GM21723 (cell line): ENCODE data around the gene RNF113B.

Source experiments
- ATAC-seq: cut with Tn5 transposase; IDR thresholded peaks from one replicate; pipeline ENCODE4 v1.9.1; 2021; ENCODE audit warnings: mild to moderate bottlenecking, moderate library complexity; ENCODE audit not compliant: unreplicated experiment

Gene RNF113B

GRCh38 chr13:98176777-98177608, at the start of gene RNF113B:
Gene RNF113B (minus strand): TSS chr13:98177269. CDS start chr13:98177236, 33 bp downstream.
- no peak for ATAC-seq

DNA sequence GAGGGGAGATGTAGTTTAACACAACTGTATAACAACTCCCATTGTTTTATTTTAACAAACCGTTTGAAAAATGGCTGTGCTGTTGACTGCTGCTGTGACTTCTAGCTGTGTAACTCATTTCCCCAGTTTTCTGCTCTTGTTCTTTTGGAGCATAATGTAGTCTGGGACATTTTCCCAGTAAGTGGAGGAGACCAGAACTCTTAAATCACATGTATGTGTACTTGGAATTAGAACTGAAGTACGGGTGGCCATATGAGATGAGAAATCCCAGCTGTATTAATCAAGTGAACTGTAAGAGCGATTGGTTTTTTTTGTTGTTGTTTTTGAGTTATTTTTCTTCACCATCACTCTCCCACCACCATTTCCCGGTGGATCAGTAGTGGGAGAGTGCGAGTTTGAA, 49.4 kb upstream of the RNF113B start:
- no peak for ATAC-seq

GRCh38 chr13:98225036-98225940, 48.2 kb upstream of the RNF113B start:
- ATAC-seq: no peak

DNA sequence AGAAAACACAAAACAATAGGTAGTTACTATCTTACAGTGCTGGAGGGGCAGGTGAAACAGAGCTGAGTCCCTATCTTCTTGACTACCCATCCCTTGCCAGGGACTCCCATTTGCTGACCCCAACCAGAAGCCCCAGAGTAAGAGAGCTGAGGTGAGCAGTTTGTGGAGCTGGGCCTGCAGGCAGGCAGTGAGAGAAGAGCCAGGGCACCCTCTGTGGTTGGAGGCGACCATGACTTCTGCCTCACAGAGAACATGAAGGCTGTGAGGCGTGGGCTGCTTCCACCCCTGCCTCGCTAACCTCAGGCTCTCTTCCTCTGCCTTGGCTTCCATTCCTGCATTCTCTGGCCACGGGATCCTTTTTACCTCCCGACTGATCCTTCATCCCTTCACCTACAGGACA, 47.5 kb upstream of the RNF113B start:
- ATAC-seq: no peak

GRCh38 chr13:98223741-98224140, 46.7 kb upstream of the RNF113B start:
- ATAC-seq: no peak

DNA sequence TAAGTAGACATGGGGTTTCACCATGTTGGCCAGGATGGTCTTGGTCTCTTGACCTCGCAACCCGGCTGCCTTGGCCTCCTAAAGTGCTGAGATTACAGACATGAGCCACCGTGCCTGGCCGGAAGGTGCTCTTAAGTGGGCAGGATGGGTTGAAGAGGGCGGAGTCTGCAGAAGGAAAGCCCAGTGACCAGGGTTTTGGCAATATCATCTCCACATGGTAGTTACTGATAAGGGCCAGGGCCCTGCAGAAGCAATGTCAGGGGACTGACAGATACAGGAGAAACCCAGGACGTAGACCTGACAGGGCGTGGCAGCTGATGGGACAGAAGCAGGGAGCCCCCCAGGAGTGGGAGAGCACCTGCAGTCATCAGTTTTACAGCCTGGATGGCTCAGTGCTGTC, 45.7 kb upstream of the RNF113B start:
- ATAC-seq: no peak

DNA sequence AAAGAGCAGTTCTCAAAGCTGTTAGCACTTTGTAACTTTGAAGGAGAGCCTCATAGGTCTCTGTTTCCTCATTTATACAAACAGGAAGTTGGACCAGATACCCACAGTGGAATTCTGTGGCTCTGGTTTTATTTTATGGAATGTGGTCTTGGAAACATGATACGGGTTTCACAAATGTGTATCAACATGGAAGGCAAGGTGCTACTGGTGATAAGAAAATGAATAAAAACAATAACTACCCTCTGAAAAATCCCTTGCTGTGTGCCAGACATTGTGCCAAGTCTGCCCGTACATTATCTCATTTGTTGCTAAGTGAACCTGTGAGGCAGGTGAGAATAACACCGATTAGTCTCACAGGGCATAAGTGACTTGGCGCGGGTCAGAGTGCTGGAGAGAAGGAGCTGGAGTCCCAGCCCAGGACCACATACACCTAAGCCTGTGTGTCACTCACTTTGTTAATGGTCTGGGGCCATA, 45.0 kb upstream of the RNF113B start:
- ATAC-seq: no peak

DNA sequence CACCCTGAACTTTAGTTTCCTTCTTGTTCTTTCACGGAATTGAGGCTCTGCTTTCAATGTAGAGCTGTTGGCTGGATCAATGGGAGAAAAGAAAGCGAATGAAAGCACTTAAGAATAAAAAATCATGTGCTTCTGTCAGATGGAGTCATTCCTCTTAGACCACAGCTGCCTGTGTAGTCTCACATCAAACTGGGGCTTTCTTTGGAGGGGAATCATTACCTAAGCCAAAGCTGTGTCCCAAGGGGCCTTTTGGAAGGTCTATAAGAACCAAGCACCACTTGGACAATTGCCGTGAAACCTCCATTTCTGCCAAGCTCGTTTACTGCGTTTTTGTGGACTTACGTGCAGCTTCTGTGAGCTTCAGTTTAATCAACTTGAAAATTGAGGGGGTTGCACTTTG, 44.2 kb upstream of the RNF113B start:
- ATAC-seq: no peak

- ATAC-seq: no peak
Observed at GRCh38 chr13:98220271-98220791, 43.3 kb upstream of the RNF113B start.

DNA sequence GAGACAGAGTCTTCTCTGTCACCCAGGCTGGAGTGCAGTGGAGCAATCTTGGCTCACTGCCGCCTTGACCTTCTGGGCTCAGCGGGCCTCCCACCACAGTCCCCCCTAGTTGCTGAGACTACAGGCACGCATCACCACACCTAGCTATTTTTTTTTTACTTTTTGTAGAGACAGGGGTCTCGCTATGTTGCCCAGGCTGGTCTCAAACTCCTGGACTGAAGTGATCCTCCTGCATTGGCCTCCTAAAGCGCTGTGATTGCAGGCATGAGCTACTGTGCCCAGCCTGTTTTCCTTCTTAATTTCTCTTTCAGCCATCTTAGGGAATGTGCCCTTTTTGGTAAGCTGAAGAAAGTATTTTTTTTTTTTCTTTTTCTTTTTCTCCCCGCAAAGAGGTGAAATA, 42.6 kb upstream of the RNF113B start:
- no peak for ATAC-seq

- ATAC-seq: no peak
Observed at GRCh38 chr13:98217597-98217996, 40.5 kb upstream of the RNF113B start.

- no peak for ATAC-seq
Observed at GRCh38 chr13:98216711-98217285, 39.7 kb upstream of the RNF113B start.

- no peak for ATAC-seq
Observed at GRCh38 chr13:98216135-98216565, 39.1 kb upstream of the RNF113B start.

DNA sequence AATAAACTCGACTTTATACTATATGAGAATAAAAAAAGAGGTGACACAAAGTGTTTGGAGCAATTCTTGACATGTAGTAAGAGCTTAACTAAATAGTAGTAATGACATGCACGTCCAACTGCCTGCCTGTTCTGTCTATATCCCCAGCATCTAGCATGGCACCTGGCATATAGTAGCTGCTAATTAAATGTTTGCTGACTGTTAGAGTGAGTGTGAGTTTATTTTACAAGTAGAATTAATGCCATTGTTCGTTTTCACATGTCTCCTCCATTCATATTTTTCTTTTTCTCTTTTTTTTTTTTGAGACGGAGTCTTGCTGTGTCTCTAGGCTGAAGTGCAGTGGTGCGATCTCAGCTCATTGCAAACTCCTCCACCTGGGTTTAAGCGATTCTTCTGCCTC, 38.4 kb upstream of the RNF113B start:
- ATAC-seq: no peak

DNA sequence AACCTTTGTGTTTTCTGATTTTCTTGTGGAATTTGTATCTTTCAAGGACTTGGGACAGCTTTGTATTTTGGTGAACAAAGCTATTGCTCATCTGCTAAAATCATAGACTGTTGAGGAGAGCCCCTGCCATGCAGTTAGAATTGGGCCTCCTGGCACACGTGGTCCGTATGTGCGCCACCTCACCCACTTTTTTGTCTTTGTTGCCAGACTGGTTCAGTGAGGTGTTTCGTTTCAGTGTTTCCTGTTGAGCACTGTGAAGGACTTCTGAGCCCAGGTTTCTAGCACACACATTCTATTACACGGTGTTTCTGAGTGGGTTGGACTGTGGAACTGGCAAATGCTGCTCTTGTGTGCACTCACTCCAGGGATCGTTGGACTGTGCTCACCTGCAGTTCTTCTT, 37.6 kb upstream of the RNF113B start:
- no peak for ATAC-seq

DNA sequence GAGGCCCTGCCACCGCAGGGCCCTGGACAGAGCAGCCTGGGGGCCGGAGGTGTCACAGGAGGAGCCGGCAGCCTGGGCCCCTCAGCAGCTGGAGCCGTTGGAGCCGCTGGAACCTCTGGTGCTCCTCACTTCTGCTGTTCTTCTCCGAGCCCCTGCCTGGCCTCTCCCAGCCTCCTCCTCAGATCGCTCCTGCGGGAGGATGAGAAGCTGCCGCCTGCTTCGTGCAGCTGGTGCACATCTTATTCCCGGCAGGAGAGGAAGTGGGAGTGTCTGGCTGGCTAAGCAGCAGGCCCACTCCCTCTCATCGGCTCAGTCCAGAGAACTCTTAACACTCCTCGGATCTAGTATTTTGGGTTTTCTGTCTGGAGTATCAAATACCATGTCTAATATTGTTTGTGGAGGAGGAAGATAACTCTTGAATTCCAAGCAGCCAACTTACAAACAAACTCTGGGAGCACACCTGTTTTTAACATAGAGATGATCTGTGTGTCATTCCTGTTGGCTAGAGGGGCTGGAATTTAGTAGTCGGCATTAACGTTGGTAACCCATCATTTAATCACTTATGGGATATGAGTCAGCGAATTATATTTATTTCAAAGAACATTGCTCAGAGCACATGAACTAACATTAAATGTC, 37.1 kb upstream of the RNF113B start:
- no peak for ATAC-seq

- ATAC-seq: no peak
Observed at GRCh38 chr13:98213354-98213753, 36.3 kb upstream of the RNF113B start.

DNA sequence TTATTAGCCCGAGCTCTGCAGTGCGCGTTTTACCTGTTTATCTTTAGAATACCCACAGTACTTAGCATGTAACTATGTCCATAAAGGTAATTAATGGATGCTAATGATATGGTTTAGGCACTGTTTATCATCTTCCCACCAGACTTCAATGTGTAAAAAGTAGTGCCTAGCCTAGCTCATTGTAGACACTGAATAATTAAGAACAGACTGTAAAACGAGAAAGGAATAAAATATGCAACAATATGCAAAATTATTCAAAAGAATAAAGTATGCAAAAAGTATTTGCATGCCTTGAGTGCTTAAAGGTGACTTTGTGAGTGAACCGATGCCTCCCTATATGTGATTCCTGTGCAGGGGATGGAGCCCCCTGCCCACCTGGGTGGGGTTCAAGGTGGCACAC, 35.7 kb upstream of the RNF113B start:
- ATAC-seq: no peak

GRCh38 chr13:98208606-98209005, 31.5 kb upstream of the RNF113B start:
- no peak for ATAC-seq

- ATAC-seq: no peak
Observed at GRCh38 chr13:98207416-98207815, 30.3 kb upstream of the RNF113B start.

DNA sequence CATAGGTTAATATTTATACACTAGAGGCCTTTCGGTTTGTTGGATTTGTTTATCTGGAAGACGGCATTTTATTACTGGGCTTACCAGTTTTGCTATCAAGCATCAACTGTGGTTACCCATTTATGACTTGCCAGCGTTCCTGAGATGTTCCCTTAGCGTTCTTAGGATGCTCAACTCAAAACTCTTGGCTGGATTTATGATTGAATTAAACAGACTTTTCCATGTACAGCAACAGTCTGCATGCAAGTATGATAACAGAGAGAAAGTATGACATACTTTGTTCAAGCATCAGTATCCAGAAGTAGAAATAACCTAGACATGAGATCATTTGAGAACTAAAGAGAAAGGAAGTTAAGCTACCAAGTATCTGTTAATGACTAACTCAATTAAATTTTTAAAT, 29.9 kb upstream of the RNF113B start:
- ATAC-seq: no peak
